ENCODE measurements around the gene PLIN5.

DNA sequence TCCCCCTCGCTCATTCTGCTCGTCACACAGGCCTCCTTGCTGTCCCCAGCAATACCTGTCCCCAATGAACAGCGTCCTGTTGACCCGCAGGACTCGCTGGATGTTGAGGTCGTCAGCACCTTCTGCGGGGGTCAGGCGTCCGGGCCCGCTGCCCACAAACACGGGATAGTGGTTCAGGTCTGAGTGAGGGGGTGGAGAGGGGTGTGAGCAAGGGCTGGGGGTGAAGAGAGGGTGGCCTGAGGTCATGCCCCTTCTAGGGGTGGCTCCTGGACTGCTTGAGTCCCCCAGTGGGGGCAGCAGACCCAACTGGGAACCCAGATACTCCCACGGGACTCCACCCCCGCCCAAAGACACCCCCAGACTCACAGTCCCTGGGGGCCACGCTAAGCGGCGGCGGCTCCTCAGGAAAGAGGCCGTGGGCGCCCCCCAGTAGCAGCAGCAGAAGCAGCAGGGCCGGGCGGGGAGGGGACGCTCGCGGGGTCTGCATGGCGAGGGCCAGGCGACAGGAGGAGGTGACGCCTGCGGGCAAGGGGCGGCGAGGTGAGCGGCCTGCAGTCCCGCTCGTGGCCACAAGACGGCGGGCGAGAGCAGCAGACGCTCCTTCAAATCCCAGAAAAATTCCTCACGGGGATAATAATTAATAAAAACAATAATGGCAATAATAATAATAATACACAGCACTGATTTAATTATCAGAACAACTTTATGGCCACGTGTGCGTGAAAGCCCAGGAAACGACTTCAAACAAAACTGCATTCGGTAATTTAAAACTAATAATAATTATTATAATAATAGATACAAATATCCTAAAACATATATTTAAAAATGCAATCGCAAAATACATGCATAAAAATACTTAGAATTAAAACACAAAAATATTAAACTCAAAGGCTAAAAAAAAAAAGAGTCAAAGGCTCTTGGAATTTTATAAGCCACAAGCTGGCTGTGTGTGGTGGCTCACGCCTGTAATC is 23.2 kb upstream of the PLIN5 start:
- TF ChIP-seq, protein P1, sequence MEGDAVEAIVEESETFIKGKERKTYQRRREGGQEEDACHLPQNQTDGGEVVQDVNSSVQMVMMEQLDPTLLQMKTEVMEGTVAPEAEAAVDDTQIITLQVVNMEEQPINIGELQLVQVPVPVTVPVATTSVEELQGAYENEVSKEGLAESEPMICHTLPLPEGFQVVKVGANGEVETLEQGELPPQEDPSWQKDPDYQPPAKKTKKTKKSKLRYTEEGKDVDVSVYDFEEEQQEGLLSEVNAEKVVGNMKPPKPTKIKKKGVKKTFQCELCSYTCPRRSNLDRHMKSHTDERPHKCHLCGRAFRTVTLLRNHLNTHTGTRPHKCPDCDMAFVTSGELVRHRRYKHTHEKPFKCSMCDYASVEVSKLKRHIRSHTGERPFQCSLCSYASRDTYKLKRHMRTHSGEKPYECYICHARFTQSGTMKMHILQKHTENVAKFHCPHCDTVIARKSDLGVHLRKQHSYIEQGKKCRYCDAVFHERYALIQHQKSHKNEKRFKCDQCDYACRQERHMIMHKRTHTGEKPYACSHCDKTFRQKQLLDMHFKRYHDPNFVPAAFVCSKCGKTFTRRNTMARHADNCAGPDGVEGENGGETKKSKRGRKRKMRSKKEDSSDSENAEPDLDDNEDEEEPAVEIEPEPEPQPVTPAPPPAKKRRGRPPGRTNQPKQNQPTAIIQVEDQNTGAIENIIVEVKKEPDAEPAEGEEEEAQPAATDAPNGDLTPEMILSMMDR (IDR thresholded peaks at IDR 0.05; ENCODE audit: borderline replicate concordance, extremely low read depth, low read length, poor library complexity, severe bottlenecking), result peak; percentile 91
- TF ChIP-seq EZH2 (IDR thresholded peaks at IDR 0.05; ENCODE audit: borderline replicate concordance, low read depth, low read length, severe bottlenecking), result no peak
